Measurements from ENCODE around the gene INSM1.

Gene INSM1

DNA sequence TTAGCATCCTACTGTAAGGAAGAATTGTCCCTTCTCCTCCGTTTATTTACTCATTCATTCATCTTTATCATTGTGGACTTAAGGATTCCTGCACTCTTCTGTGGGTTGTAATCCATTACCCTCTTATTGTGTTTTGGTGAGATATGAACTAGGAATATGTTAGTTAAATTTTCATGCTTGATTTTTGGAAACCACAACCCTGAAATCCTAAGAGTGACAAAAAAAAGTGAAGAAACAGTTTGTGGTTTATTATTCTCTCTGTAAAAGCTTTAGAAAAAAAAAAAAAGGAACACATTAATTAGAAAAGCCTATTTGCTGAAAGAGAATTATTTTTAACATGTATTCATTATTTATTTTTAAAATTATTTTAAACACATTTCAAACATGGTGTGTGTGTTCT, 36.7 kb upstream of the INSM1 start:
- TF ChIP-seq CTCF (IDR thresholded peaks at IDR 0.05; ENCODE audit: extremely low read depth, missing control alignments) = no peak
- DNase-seq (ENCODE audit: low spot score) = no peak

DNA sequence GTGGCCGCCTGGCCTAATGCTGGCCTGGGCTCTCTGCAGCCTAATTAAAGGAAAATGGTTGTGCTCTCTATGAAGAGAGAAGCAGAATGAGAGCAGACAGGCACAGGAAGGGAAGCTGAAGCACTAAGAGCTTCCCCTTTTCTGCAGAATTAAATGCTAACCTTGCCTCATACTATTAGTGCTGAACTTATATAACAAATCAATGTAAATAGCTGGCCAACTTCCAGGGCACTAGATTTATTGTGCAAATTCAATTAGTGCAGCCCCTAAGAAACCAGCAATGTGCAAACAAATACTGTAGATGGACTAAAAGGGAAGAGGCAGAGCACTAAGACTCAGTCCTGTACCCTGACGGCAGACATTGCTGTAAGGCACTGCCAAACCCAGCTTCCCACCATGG, 36.1 kb upstream of the INSM1 start:
- no peak for DNase-seq (ENCODE audit: low spot score)
- no peak for TF ChIP-seq CTCF (IDR thresholded peaks at IDR 0.05; ENCODE audit: extremely low read depth, missing control alignments)

DNA sequence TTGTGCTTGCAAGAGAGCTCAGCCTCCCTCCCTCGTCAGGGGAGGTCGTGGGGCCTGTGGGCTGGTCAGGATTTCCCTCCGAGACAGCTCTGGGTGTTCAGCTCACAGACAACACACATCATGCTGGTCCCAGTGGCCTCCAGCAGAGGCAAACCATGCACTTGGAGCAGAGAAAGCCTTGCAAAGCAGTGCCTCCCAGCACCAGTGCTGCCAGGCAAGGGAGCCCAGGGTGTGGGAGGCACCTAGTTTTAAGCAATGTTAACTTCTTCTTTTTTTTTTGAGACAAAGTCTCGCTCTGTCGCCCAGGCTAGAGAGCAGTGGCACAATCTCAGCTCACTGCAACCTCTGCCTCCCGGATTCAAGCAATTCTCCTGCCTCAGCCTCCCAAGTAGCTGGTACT, 34.0 kb upstream of the INSM1 start:
- DNase-seq (ENCODE audit: low spot score) = no peak
- no peak for TF ChIP-seq CTCF (IDR thresholded peaks at IDR 0.05; ENCODE audit: extremely low read depth, missing control alignments)

DNA sequence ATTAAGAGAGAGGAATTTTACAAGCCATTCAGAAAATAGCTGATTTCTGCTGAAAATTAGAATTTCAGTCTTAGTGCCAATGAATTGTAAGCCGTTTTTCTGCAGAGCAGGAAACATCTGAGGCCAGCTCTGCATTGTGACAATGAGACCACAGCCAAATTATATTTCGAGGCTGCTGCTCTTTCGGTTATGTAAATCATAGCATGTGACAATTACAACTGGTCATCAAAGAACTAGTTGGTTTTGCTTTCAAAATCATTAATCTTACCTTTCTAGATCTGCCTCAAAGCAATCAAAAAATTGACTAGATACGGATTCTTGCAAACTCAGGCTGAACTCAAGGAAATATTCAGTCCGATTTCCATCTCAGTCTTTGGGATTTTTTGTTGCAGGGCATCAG, 33.4 kb upstream of the INSM1 start:
- no peak for TF ChIP-seq CTCF (IDR thresholded peaks at IDR 0.05; ENCODE audit: extremely low read depth, missing control alignments)
- DNase-seq (ENCODE audit: low spot score) = peak; percentile 72

GRCh38 chr20:20338133-20338730, 29.7 kb upstream of the INSM1 start:
- no peak for DNase-seq (ENCODE audit: low spot score)
- TF ChIP-seq CTCF (IDR thresholded peaks at IDR 0.05; ENCODE audit: extremely low read depth, missing control alignments) = no peak

DNA sequence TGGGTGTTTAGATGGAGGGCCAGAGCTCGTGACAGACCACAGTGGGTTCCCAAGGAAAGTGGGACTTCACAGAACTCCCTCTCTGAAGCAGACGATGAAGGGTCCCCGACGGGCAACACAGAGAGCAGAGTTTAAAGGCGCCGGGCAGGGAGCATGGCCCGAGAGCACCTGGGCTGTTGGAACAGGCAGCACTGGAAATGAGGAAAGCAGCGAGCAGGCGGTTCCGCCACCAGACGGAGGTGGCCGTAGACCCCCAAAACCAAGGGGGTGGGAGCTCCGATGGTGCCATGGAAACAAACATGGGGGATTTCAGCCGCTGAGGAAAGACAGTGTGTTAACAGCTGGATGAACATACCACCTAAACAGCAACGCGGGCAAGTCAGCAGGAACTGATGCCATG, 27.5 kb upstream of the INSM1 start:
- no peak for DNase-seq (ENCODE audit: low spot score)

GRCh38 chr20:20341371-20341770, 26.5 kb upstream of the INSM1 start:
- no peak for TF ChIP-seq CTCF (IDR thresholded peaks at IDR 0.05; ENCODE audit: extremely low read depth, missing control alignments)
- no peak for DNase-seq (ENCODE audit: low spot score)

More for the DNA sequence above, 27.5 kb upstream of the INSM1 start:
- no peak for TF ChIP-seq CTCF (IDR thresholded peaks at IDR 0.05; ENCODE audit: extremely low read depth, missing control alignments)
